Esophagus mucosa (tissue), 1 donor: ENCODE measurements around the gene POPDC2. TPM values are rescaled to one million over a fixed set of nuclear protein-coding genes. Genes with fewer than 3 reads are reported as not detected.

ENCODE experiments used
- ATAC-seq: fragments of 200-7000 bp; cut with Tn5 transposase; one replicate; pipeline ENCODE4 v1.9.1; 2020
- total RNA-seq: library from RNA; stranded (reverse); gene quantifications from one replicate; pipeline ENCODE4 v1.2.4, GENCODE V29; 2023
- donor health status: DM: yes; HTN: yes; CAD: no.

POPDC2 gene
- total RNA-seq, 1 donor from 2014 or later: 0.60 TPM

GRCh38 chr3:119639494-119640350, 20.7 kb downstream of the POPDC2 start:
- peak; percentile 27 for ATAC-seq

- ATAC-seq: peak; percentile 58
Measured at GRCh38 chr3:119637679-119638477, 22.5 kb downstream of the POPDC2 start.

GRCh38 chr3:119636891-119637611, 23.3 kb downstream of the POPDC2 start:
- ATAC-seq: no peak

GRCh38 chr3:119636249-119636648, 24.1 kb downstream of the POPDC2 start:
- peak; percentile 30 for ATAC-seq

GRCh38 chr3:119635719-119636118, 24.7 kb downstream of the POPDC2 start:
- ATAC-seq: no peak

- ATAC-seq: no peak
Measured at GRCh38 chr3:119632829-119633228, 27.6 kb downstream of the POPDC2 start.

GRCh38 chr3:119632216-119632615, 28.2 kb downstream of the POPDC2 start:
- no peak for ATAC-seq

GRCh38 chr3:119631516-119631915, 28.9 kb downstream of the POPDC2 start:
- no peak for ATAC-seq

- no peak for ATAC-seq
Measured at GRCh38 chr3:119630880-119631329, 29.5 kb downstream of the POPDC2 start.

- ATAC-seq: peak; percentile 51
Measured at GRCh38 chr3:119630128-119630879, 30.1 kb downstream of the POPDC2 start.

- no peak for ATAC-seq
Measured at GRCh38 chr3:119628816-119629445, 31.5 kb downstream of the POPDC2 start.

GRCh38 chr3:119628390-119628789, 32.0 kb downstream of the POPDC2 start:
- peak; percentile 39 for ATAC-seq

GRCh38 chr3:119627461-119627860, 32.9 kb downstream of the POPDC2 start:
- peak; percentile 34 for ATAC-seq

- no peak for ATAC-seq
Measured at GRCh38 chr3:119626196-119626595, 34.2 kb downstream of the POPDC2 start.

- ATAC-seq: no peak
Measured at GRCh38 chr3:119625451-119626153, 34.8 kb downstream of the POPDC2 start.

GRCh38 chr3:119624002-119624720, 36.2 kb downstream of the POPDC2 start:
- no peak for ATAC-seq

GRCh38 chr3:119620899-119621298, 39.5 kb downstream of the POPDC2 start:
- ATAC-seq: no peak

GRCh38 chr3:119619094-119619493, 41.3 kb downstream of the POPDC2 start:
- ATAC-seq: no peak

- no peak for ATAC-seq
Measured at GRCh38 chr3:119616056-119616455, 44.3 kb downstream of the POPDC2 start.

- no peak for ATAC-seq
Measured at GRCh38 chr3:119613872-119614271, 46.5 kb downstream of the POPDC2 start.
